ENCODE measurements around the gene ADAD2. TPM values are rescaled to one million over a fixed set of nuclear protein-coding genes. Genes with fewer than 3 reads are reported as not detected.
A peak's percentile ranks its signal among the peaks of the same experiment; 100 is the strongest.
"Not testable (repeated sequence)": the region's sequence is repeated elsewhere in the genome, so short reads cannot be mapped to it uniquely, and the experiment has no call there.

Gene ADAD2
- total and polyA plus RNA-seq, 9 donors: 0.28 to 1.2 (median 0.88) TPM; not detected in 1

DNA sequence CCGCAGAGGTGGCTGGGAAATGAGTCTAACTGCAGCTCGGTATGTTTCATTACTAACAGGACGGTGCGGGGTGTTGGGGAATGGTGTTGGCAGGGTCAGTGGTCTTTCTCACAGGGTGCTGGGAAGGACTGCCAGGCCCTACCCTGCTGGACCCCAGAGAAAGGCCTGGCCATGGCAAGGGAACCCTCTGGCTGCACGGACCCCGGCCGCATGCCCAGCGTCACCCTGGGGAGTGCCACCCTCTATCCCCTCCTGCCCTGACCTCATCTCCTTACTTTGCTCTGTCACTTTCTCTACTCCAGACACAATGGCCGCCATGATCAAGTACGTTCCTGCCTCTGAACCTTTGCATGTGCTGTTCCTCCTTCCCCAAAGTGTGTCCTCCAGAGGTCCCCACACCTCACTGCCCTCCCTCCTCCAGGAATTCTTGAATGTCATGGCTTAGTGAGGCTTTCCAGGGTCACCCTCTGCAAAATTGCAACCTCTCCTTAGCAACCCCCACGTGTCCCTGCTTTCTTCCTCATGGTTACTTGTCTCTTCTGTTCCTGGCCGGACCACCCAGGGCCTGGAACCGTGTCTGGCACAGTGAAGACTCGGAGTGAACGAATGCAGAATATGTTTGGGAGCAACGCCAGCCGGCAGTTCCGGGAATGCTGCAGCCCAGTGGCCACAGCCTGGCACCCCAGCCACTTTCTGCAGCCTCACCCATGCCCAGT is 15.2 kb downstream of the ADAD2 start:
- 84% methylated on average over 16 of the region's 18 CpGs for WGBS (ENCODE audit: insufficient coverage)
- H3K9me3 ChIP-seq (replicated peaks; ENCODE audit: control insufficient read depth, low read depth, low read length): no peaks in the 10 kb centered on the region
- DNase-seq: no peak
- no peak overlapping the region for H3K4me3 ChIP-seq (ENCODE audit: low read length)
- H3K27ac ChIP-seq (ENCODE audit: low read length): no peak overlapping the region
- H3K36me3 ChIP-seq (ENCODE audit: control insufficient read depth, insufficient read depth, low read length): no peaks in the 10 kb centered on the region
- H3K4me1 ChIP-seq (ENCODE audit: control insufficient read depth, insufficient read depth, low read length): no peaks in the 10 kb centered on the region
- H3K27me3 ChIP-seq (ENCODE audit: control insufficient read depth, insufficient read depth, low read length): no peaks in the 10 kb centered on the region

DNA sequence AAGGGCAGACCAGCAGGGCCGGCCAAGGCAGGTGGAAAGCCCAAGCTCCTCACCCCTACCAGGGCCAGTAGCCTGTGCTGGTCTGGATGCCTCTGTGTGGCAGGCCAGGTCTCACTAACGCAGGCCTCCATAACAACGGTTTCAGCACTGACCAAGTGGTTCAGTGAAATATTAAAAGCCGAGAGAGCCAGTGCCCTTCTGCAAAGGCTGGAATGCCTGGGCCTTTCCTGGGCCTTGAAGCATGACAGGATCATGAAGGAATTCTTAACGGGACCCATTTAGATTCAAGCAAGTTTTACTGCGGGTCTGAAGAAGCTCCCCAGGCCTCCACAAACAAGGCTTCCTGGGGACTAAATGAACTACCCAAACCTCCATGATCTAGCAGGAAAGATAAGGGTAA is 16.3 kb downstream of the ADAD2 start:
- Histone ChIP-seq H3K27me3 (ENCODE audit: control insufficient read depth, insufficient read depth, low read length) (no peaks in the 10 kb centered on the region), H3K4me1 (ENCODE audit: control insufficient read depth, insufficient read depth, low read length) (no peaks in the 10 kb centered on the region), H3K36me3 (ENCODE audit: control insufficient read depth, insufficient read depth, low read length) (no peaks in the 10 kb centered on the region), H3K4me3 (ENCODE audit: low read length) (no peak overlapping the region), H3K9me3 (replicated peaks; ENCODE audit: control insufficient read depth, low read depth, low read length) (no peaks in the 10 kb centered on the region), H3K27ac (ENCODE audit: low read length) (no peak overlapping the region)
- WGBS (ENCODE audit: insufficient coverage): 68% methylated on average over 4 of the region's 6 CpGs
- no peak for DNase-seq

DNA sequence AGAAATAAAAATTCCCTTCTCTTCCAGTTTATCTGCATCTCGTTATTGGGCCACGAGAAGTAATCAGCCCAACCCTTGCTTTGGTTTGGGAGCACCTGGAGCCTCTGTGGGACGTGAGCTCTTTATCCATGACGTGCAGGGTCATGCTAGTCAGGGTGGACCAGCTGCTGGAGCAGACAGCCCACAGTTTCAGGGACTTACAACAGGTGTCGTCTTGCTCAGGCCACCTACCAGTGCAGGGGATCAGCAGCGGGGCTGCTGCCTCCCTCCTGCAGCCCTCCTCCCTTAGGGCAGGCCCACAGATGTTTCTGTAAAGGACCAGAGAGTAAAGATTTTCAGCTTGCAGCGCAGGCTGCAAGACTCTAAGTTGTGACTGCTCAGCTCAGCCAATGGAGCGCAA is 16.9 kb downstream of the ADAD2 start:
- no peaks in the 10 kb centered on the region for H3K9me3 ChIP-seq (replicated peaks; ENCODE audit: control insufficient read depth, low read depth, low read length)

DNA sequence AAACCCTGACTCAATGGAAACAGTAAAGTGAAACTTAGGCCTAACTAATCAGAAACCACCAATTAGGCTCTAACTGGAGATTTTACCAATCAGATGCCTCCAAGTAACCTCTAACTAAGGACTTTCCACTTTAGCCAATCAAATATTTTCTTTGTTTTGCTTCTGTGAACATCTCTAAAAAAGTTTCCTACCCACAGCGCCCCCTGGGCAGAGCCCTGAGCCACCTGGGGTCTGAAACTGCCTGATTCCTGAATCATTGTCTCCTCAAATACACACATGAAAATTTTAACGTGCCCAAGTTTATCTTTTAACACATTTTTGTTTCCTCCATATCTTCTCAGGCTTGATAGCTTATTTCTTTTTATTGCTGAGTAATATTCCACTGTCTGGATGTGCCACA is 19.0 kb downstream of the ADAD2 start:
- Histone ChIP-seq H3K9me3 (replicated peaks; ENCODE audit: control insufficient read depth, low read depth, low read length) (no peaks in the 10 kb centered on the region), H3K36me3 (ENCODE audit: control insufficient read depth, insufficient read depth, low read length) (no peaks in the 10 kb centered on the region), H3K4me1 (ENCODE audit: control insufficient read depth, insufficient read depth, low read length) (peaks cover 5% of the 10 kb centered on the region), H3K27ac (ENCODE audit: low read length) (no peak overlapping the region), H3K27me3 (ENCODE audit: control insufficient read depth, insufficient read depth, low read length) (no peaks in the 10 kb centered on the region), H3K4me3 (ENCODE audit: low read length) (no peak overlapping the region)
- WGBS (ENCODE audit: insufficient coverage): 67% methylated on average over 1 of the region's 2 CpGs
- no peak for DNase-seq

More for the DNA sequence above, 16.9 kb downstream of the ADAD2 start:
- DNase-seq: no peak
- 29% methylated on average over 6 of the region's 8 CpGs for WGBS (ENCODE audit: insufficient coverage)
- no peak overlapping the region for H3K27ac ChIP-seq (ENCODE audit: low read length)
- H3K36me3 ChIP-seq (ENCODE audit: control insufficient read depth, insufficient read depth, low read length): no peaks in the 10 kb centered on the region
- no peaks in the 10 kb centered on the region for H3K27me3 ChIP-seq (ENCODE audit: control insufficient read depth, insufficient read depth, low read length)
- no peak overlapping the region for H3K4me3 ChIP-seq (ENCODE audit: low read length)
- H3K4me1 ChIP-seq (ENCODE audit: control insufficient read depth, insufficient read depth, low read length): no peaks in the 10 kb centered on the region

DNA sequence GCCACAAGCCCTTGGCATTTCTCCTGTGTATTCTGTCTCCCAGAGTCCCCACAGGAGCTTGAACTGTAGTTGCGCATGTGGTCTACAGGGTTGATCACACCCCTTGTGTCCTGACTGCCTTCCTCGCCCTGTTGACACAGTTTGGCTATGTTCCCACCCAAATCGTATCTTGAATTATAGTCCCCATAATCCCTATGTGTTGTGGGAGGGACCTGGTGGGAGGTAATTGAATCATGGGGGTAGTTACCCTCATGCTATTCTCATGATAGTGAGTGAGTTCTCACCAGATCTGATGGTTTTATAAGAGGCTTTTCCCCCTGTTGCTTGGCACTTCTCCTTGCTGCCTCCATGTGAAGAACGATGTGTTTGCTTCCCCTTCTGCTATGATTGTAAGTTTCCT is 21.2 kb downstream of the ADAD2 start:
- Histone ChIP-seq H3K27me3 (ENCODE audit: control insufficient read depth, insufficient read depth, low read length) (no peaks in the 10 kb centered on the region), H3K9me3 (replicated peaks; ENCODE audit: control insufficient read depth, low read depth, low read length) (no peaks in the 10 kb centered on the region), H3K27ac (ENCODE audit: low read length) (no peak overlapping the region), H3K4me1 (ENCODE audit: control insufficient read depth, insufficient read depth, low read length) (peaks cover 5% of the 10 kb centered on the region), H3K36me3 (ENCODE audit: control insufficient read depth, insufficient read depth, low read length) (no peaks in the 10 kb centered on the region), H3K4me3 (ENCODE audit: low read length) (no peak overlapping the region)
- no peak for DNase-seq
- no CpG with 5 or more reads among the region's 4 CpGs for WGBS (ENCODE audit: insufficient coverage)

DNA sequence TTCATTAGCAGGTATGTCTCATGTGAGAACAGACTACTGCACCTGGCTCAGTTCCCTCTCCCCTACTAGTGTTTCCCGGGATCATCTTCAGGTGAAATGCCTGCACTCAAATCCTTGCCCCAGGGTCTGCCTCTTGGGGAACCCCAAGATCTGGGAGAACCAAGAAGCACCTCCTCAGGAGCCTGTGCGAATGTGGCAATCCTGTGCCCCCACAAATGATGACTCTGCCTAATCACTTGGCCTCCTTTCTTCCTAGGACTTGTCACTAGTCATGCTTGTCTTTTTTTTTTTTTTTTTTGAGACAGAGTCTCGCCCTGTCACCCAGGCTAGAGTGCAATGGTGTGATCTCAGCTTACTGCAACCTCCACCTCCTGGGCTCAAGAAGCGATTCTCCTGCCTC is 21.7 kb downstream of the ADAD2 start:
- H3K36me3 ChIP-seq (ENCODE audit: control insufficient read depth, insufficient read depth, low read length): no peaks in the 10 kb centered on the region
- 88% methylated on average over 3 of the region's 4 CpGs for WGBS (ENCODE audit: insufficient coverage)
- no peaks in the 10 kb centered on the region for H3K27me3 ChIP-seq (ENCODE audit: control insufficient read depth, insufficient read depth, low read length)
- no peaks in the 10 kb centered on the region for H3K9me3 ChIP-seq (replicated peaks; ENCODE audit: control insufficient read depth, low read depth, low read length)
- no peak overlapping the region for H3K27ac ChIP-seq (ENCODE audit: low read length)
- H3K4me1 ChIP-seq (ENCODE audit: control insufficient read depth, insufficient read depth, low read length): peaks cover 5% of the 10 kb centered on the region
- no peak overlapping the region for H3K4me3 ChIP-seq (ENCODE audit: low read length)
- DNase-seq: no peak

DNA sequence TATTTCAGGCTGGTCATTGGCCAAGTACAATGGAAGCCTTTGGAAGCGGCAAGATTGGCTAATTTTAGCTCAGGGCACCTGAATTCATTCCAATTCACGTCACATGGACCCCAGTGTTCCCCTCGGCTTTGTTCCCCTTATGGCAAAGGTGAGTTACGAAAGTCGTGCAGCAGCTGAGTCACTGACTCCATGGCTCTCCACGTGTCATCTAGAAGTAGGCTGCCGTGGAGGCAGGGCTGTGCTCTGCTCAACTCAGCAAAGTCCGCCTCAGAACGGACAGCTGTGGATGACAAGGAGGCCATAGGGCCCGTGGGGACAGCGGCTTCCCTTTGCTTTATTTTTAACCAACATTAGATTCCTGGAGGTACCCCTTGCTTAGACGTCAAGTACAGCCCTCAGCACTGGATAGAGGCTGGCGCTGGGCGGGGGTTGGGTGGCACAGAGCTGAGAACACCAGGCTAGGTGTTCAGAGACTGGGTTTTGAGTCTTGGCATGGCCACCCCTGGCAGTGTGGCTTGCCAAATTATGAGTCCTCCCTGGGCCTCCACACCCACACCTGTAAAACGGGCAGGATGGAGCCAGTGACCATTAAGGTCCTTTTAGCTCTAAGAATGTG is 23.6 kb downstream of the ADAD2 start:
- no peak overlapping the region for H3K4me3 ChIP-seq (ENCODE audit: low read length)
- 70% methylated on average over 10 of the region's 15 CpGs for WGBS (ENCODE audit: insufficient coverage)
- H3K27ac ChIP-seq (ENCODE audit: low read length): no peak overlapping the region
- no peaks in the 10 kb centered on the region for H3K9me3 ChIP-seq (replicated peaks; ENCODE audit: control insufficient read depth, low read depth, low read length)
- DNase-seq: peak; percentile 27
- H3K27me3 ChIP-seq (ENCODE audit: control insufficient read depth, insufficient read depth, low read length): peaks cover 2% of the 10 kb centered on the region
- no peaks in the 10 kb centered on the region for H3K36me3 ChIP-seq (ENCODE audit: control insufficient read depth, insufficient read depth, low read length)
- peaks cover 5% of the 10 kb centered on the region for H3K4me1 ChIP-seq (ENCODE audit: control insufficient read depth, insufficient read depth, low read length)

DNA sequence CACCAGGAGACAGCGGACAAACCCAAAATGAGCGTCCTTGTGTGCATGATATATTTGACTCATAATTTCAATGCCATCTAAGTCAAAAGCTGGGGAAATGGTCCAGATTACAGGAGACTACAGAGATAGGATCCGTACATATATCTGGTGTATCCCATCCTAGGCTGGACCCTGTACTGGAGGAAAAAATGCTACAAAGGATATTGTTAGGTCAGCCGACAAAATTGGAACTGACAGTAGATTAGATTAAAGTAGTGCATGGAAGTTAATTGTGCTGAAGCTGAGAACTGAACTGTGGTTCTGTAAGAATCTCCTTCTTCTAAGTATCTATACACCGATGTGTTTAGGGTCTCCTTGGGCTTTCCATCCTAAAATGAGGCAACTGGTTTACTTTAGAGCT is 24.6 kb downstream of the ADAD2 start:
- Histone ChIP-seq H3K27me3 (ENCODE audit: control insufficient read depth, insufficient read depth, low read length) (peaks cover 2% of the 10 kb centered on the region), H3K27ac (ENCODE audit: low read length) (no peak overlapping the region), H3K4me1 (ENCODE audit: control insufficient read depth, insufficient read depth, low read length) (peaks cover 5% of the 10 kb centered on the region), H3K36me3 (ENCODE audit: control insufficient read depth, insufficient read depth, low read length) (no peaks in the 10 kb centered on the region), H3K4me3 (ENCODE audit: low read length) (no peak overlapping the region), H3K9me3 (replicated peaks; ENCODE audit: control insufficient read depth, low read depth, low read length) (no peaks in the 10 kb centered on the region)
- DNase-seq: no peak
- WGBS (ENCODE audit: insufficient coverage): 79% methylated on average over 3 of the region's 5 CpGs

DNA sequence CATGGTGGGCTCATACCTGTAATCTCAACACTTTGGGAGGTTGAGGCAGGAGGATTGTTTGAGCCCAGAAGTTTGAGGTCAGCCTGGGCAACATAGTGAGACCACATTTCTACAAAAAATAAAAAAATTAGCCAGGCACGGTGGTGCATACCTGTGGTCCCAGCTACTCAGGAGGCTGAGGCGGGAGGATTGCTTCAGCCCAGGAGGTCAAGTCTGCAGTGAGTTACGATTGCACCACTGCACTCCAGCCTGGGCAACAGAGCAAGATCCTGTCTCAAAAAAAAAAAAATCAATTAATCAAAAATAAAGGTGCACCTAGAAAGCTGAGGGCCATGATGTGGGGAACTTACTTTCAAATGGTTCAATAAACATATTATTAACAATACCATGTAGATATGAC is 25.2 kb downstream of the ADAD2 start:
- WGBS (ENCODE audit: insufficient coverage): 100% methylated on average over 1 of the region's 3 CpGs
- H3K4me3 ChIP-seq (ENCODE audit: low read length); H3K36me3 ChIP-seq (ENCODE audit: control insufficient read depth, insufficient read depth, low read length); H3K4me1 ChIP-seq (ENCODE audit: control insufficient read depth, insufficient read depth, low read length); H3K9me3 ChIP-seq (replicated peaks; ENCODE audit: control insufficient read depth, low read depth, low read length); H3K27ac ChIP-seq (ENCODE audit: low read length); H3K27me3 ChIP-seq (ENCODE audit: control insufficient read depth, insufficient read depth, low read length); DNase-seq: not testable (repeated sequence)

DNA sequence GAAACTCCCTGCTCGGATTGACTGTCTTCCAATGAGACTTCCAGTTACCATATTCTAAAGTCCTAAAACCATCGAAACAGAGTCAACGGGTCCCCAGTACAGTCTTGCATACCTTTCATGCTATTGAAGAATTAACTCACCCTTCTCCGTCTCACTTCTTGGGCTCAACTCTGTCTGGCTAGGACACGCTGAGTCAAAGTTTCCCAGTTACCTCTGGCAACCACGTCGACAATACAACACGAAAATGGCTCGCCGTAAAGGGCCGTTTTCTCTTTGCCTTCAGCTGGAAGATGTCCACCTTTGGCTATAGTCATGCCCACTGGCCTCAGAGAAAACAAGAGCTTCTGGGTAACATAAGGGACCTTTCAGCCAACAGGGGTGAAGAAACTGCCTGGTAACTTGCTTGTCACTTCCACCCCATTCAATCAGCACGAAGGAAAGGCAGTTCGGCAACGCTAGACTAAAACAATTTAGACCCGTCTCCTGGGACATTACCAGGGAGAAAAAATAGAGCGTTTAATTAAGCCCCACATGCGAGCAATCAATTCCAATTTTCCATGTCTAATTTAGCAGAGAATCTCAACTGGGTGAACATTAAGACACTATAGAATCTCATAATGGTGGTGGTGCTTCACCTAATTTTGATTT is 27.3 kb downstream of the ADAD2 start:
- no peak overlapping the region for H3K27ac ChIP-seq (ENCODE audit: low read length)
- DNase-seq: no peak
- peaks cover 2% of the 10 kb centered on the region for H3K27me3 ChIP-seq (ENCODE audit: control insufficient read depth, insufficient read depth, low read length)
- H3K4me3 ChIP-seq (ENCODE audit: low read length): no peak overlapping the region
- H3K36me3 ChIP-seq (ENCODE audit: control insufficient read depth, insufficient read depth, low read length): no peaks in the 10 kb centered on the region
- peaks cover 5% of the 10 kb centered on the region for H3K4me1 ChIP-seq (ENCODE audit: control insufficient read depth, insufficient read depth, low read length)
- H3K9me3 ChIP-seq (replicated peaks; ENCODE audit: control insufficient read depth, low read depth, low read length): no peaks in the 10 kb centered on the region
- 71% methylated on average over 11 of the region's 17 CpGs for WGBS (ENCODE audit: insufficient coverage)

All from muscle of leg (tissue), 11 donors.